ENCODE data around the gene ROCK2. TPM values are rescaled to one million over a fixed set of nuclear protein-coding genes. Genes with fewer than 3 reads are reported as not detected.
A peak's percentile ranks its signal among the peaks of the same experiment; 100 is the strongest.

ROCK2 gene
- total and polyA plus RNA-seq, 2 of the 13 experiments (the other 11 are each of a cell fraction or from before 2014, with no cell fraction given): 38.1 to 119 TPM

GRCh38 chr2:11344342-11344955 is at the start of gene ROCK2 (continued):
- TF ChIP-seq ESRRA (CRISPR knock-in tag; IDR thresholded peaks at IDR 0.05; ENCODE audit: low read depth): peak; percentile 70; the same call in 1 of the 2 replicates
- peak in 1 of 2 experiments; percentile 27; a peak in 1 of 4 replicates for TF ChIP-seq REST (IDR thresholded peaks at IDR 0.05; ENCODE audit: borderline replicate concordance in 1 of 2, low read depth in 1 of 2, low read length in 2 of 2)
- TF ChIP-seq ZNF383 (CRISPR knock-in tag; IDR thresholded peaks at IDR 0.05; ENCODE audit: borderline replicate concordance): no peak
- TF ChIP-seq TOE1 (CRISPR knock-in tag; IDR thresholded peaks at IDR 0.05): no peak
- TF ChIP-seq SNAPC4 (CRISPR knock-in tag; IDR thresholded peaks at IDR 0.05): no peak
- no peak for TF ChIP-seq ZNF782 (CRISPR knock-in tag; IDR thresholded peaks at IDR 0.05; ENCODE audit: borderline replicate concordance)
- no peak for TF ChIP-seq ZNF503 (CRISPR knock-in tag; IDR thresholded peaks at IDR 0.05)
- no peak for TF ChIP-seq TRIM24 (CRISPR knock-in tag; IDR thresholded peaks at IDR 0.05)
- no peak for TF ChIP-seq PAWR (CRISPR knock-in tag; IDR thresholded peaks at IDR 0.05; ENCODE audit: borderline replicate concordance)
- TF ChIP-seq ZNF788 (CRISPR knock-in tag; IDR thresholded peaks at IDR 0.05; ENCODE audit: borderline replicate concordance): peak; percentile 62; the same call in 1 of the 2 replicates
- TF ChIP-seq RFXAP (CRISPR knock-in tag; IDR thresholded peaks at IDR 0.05; ENCODE audit: borderline replicate concordance): no peak; the same call in 1 of the 2 replicates
- no peak for TF ChIP-seq ZNF30 (CRISPR knock-in tag; IDR thresholded peaks at IDR 0.05)
- TF ChIP-seq FOXP1 (IDR thresholded peaks at IDR 0.05): no peak
- no peak for TF ChIP-seq FOXP1 (CRISPR knock-in tag; IDR thresholded peaks at IDR 0.05)
- TF ChIP-seq HNF4G (IDR thresholded peaks at IDR 0.05; ENCODE audit: borderline replicate concordance, low read depth, low read length): no peak
- TF ChIP-seq HNF4G (CRISPR knock-in tag; IDR thresholded peaks at IDR 0.05; ENCODE audit: borderline replicate concordance, low read depth): no peak
- TF ChIP-seq POLR2A (IDR thresholded peaks at IDR 0.05; ENCODE audit: insufficient read depth in 1 of 2, low read depth in 2 of 2, low read length in 2 of 2): peak; percentile 17 to 80; a peak in 3 of 4 replicates
- TF ChIP-seq GMEB2 (CRISPR knock-in tag; IDR thresholded peaks at IDR 0.05; ENCODE audit: low read depth): no peak

Measured in HepG2 (cell line).